Neural progenitor cell (in vitro differentiated cells): ENCODE measurements around the gene GAB2.

Experiments used
- EZH2 ChIP-seq: fragments of 200-600 bp; sonication (generic); IDR thresholded peaks from 2 replicates; pipeline ENCODE4 v1.6.1; 2017; ENCODE audit warnings: antibody characterized with exemption, mild to moderate bottlenecking, moderate library complexity
- EZH2phosphoT487 ChIP-seq: fragments of 200-600 bp; sonication (generic); IDR thresholded peaks from 2 replicates; pipeline ENCODE4 v1.6.1; 2017; ENCODE audit warnings: antibody characterized with exemption
- TF ChIP-seq, protein P1 (sequence below): fragments of 200-600 bp; sonication (generic); IDR thresholded peaks from 2 replicates; pipeline ENCODE4 v1.5.1; 2017; ENCODE audit warnings: antibody characterized with exemption, mild to moderate bottlenecking

DNA sequence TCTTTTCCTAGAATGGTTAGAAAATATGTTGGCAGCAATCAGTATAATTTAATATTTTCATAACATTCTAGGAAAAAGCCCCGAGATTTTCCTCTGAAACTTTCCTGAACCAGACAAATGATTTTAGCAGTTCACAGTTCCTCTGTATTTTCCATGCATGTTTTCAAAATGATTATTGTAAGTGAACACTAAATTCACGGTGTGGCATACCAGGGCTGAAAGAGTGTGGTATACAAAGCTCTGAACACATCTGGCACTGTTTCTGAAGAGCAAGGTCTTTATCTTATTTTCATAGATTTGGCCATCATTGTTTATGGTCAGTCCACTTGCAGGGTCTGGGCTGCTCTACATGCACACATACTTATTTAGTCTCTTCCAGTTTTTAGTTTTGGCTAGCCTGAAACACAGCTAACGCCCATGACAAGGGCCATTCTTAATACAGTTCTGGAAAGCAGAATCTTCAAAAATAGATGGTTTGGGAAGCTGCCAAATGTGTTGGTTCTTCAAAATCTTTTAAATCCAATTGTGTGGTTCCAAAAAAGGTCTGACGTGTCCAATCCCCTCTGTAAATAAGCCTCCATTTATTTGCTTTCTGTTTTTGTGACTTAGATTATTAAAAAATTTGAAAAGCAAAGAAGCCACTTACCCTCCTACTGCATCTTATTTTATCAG is 7.9 kb upstream of the GAB2 start:
- TF ChIP-seq, protein P1, sequence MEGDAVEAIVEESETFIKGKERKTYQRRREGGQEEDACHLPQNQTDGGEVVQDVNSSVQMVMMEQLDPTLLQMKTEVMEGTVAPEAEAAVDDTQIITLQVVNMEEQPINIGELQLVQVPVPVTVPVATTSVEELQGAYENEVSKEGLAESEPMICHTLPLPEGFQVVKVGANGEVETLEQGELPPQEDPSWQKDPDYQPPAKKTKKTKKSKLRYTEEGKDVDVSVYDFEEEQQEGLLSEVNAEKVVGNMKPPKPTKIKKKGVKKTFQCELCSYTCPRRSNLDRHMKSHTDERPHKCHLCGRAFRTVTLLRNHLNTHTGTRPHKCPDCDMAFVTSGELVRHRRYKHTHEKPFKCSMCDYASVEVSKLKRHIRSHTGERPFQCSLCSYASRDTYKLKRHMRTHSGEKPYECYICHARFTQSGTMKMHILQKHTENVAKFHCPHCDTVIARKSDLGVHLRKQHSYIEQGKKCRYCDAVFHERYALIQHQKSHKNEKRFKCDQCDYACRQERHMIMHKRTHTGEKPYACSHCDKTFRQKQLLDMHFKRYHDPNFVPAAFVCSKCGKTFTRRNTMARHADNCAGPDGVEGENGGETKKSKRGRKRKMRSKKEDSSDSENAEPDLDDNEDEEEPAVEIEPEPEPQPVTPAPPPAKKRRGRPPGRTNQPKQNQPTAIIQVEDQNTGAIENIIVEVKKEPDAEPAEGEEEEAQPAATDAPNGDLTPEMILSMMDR: no peak
- TF ChIP-seq EZH2phosphoT487 (no peak), EZH2 (no peak)
